Neural progenitor cell (in vitro differentiated cells): ENCODE data around the gene SH2D3C. TPM values are rescaled to one million over a fixed set of nuclear protein-coding genes. Genes with fewer than 3 reads are reported as not detected.

ENCODE experiments used
- DNase-seq: peaks from one replicate; pipeline ENCODE4 v3.0.0-alpha.2; 2016; ENCODE audit warnings: low spot score
- H2AFZ ChIP-seq: fragments of 200-600 bp; sonication (generic); replicated peaks from 2 replicates; pipeline ENCODE4 v1.6.1; 2016; ENCODE audit warnings: antibody characterized with exemption
- H3F3A ChIP-seq: fragments of 200-600 bp; sonication (generic); 2 replicates; pipeline ENCODE4 v1.6.1; 2016; ENCODE audit warnings: antibody characterized with exemption, low read depth
- H3K27ac ChIP-seq: fragments of 200-600 bp; sonication (generic); 2 replicates; pipeline ENCODE4 v1.5.1; 2016; ENCODE audit warnings: mild to moderate bottlenecking
- H3K27me3 ChIP-seq: fragments of 200-600 bp; sonication (generic); 2 replicates; pipeline ENCODE4 v1.6.1; 2016; ENCODE audit warnings: mild to moderate bottlenecking, moderate library complexity
- H3K36me3 ChIP-seq: fragments of 200-600 bp; sonication (generic); 2 replicates; pipeline ENCODE4 v1.5.1; 2016
- H3K4me1 ChIP-seq: fragments of 200-600 bp; sonication (generic); 2 replicates; pipeline ENCODE4 v1.6.1; 2016; ENCODE audit warnings: mixed run types
- H3K4me2 ChIP-seq: fragments of 200-600 bp; sonication (generic); 2 replicates; pipeline ENCODE4 v1.6.1; 2016
- H3K4me3 ChIP-seq: fragments of 200-600 bp; sonication (generic); 2 replicates; pipeline ENCODE4 v1.5.1; 2016
- H3K79me2 ChIP-seq: fragments of 200-600 bp; sonication (generic); 2 replicates; pipeline ENCODE4 v1.6.1; 2016; ENCODE audit warnings: low read depth
- H3K9ac ChIP-seq: fragments of 200-600 bp; sonication (generic); 2 replicates; pipeline ENCODE4 v1.6.1; 2016
- H3K9me3 ChIP-seq: fragments of 200-600 bp; sonication (generic); 2 replicates; pipeline ENCODE4 v1.5.1; 2016; ENCODE audit warnings: low read depth
- H4K20me1 ChIP-seq: fragments of 200-600 bp; sonication (generic); 2 replicates; pipeline ENCODE4 v1.6.1; 2016; ENCODE audit warnings: low read depth
- H3K27ac Mint-ChIP-seq: 3 replicates; pipeline ENCODE4 v1.8.0; 2021; ENCODE audit warnings: mixed read lengths
- H3K27me3 Mint-ChIP-seq: 2 replicates; pipeline ENCODE4 v1.8.0; 2022; ENCODE audit warnings: low read depth, mild to moderate bottlenecking, inconsistent platforms, moderate library complexity, mixed read lengths; ENCODE audit not compliant: insufficient read depth
- H3K36me3 Mint-ChIP-seq: 3 replicates; pipeline ENCODE4 v1.8.0; 2021; ENCODE audit warnings: mixed read lengths
- H3K4me1 Mint-ChIP-seq: 3 replicates; pipeline ENCODE4 v1.8.0; 2021; ENCODE audit warnings: mixed read lengths
- H3K4me3 Mint-ChIP-seq: 3 replicates; pipeline ENCODE4 v1.8.0; 2021; ENCODE audit warnings: mild to moderate bottlenecking, moderate library complexity, mixed read lengths
- H3K9me3 Mint-ChIP-seq: 3 replicates; pipeline ENCODE4 v1.8.0; 2020; ENCODE audit warnings: mixed read lengths
- EZH2 ChIP-seq: fragments of 200-600 bp; sonication (generic); IDR thresholded peaks from 2 replicates; pipeline ENCODE4 v1.6.1; 2017; ENCODE audit warnings: antibody characterized with exemption, mild to moderate bottlenecking, moderate library complexity
- EZH2phosphoT487 ChIP-seq: fragments of 200-600 bp; sonication (generic); IDR thresholded peaks from 2 replicates; pipeline ENCODE4 v1.6.1; 2017; ENCODE audit warnings: antibody characterized with exemption
- total RNA-seq: library from RNA; depleted of rRNA; stranded (reverse); fragments of >200 nt; gene quantifications from 2 replicates; pipeline ENCODE4 v1.2.3, GENCODE V29; 2015; ENCODE audit warnings: low replicate concordance
- TF ChIP-seq, protein P1 (sequence below): fragments of 200-600 bp; sonication (generic); IDR thresholded peaks from 2 replicates; pipeline ENCODE4 v1.5.1; 2017; ENCODE audit warnings: antibody characterized with exemption, mild to moderate bottlenecking

SH2D3C gene
- total RNA-seq, 1 donor from 2014 or later, result 1.9 TPM

DNA sequence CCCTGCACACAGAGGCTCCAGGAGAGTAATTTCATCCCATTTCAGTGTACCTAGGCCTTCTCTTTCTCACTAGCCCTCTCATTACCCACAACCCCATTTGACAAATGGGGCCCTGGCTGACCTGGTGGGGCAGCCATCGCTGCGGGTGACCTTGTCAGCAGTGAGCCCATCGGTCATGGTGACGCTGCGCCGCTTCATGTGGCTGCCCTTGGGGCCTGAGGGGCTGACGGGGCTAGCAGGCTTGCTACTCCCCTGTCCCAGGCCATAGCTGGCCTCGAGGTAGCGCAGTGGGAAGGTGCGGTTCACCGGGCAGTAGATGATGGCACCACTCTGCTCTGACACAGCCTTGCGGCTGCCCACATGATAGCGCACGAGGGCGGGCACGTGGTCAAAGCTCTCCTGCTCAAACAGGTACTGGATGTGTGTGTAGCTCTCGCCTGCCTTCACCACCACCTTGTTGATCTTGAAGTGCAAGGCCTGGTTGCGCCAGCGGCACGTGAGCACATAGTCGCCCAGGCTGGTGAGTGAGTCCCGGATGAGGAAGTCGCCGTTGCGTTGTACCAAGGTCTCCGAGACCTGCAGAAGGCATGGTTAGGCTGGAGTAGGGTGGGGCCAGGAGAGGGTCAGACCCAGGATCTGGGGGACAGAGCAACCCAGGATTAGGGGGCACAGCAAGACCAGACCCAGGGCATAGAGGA is 29.2 kb downstream of the SH2D3C start:
- peaks cover 26% of the 10 kb centered on the region for H3K27me3 ChIP-seq
- H3K27ac ChIP-seq, result no peak overlapping the region
- DNase-seq, result no peak
- H2AFZ ChIP-seq, result no peak overlapping the region
- Mint-ChIP-seq H3K27me3 (peaks cover 24% of the 10 kb centered on the region), H3K36me3 (no peaks in the 10 kb centered on the region), H3K9me3 (no peaks in the 10 kb centered on the region), H3K4me1 (peaks cover 5% of the 10 kb centered on the region), H3K4me3 (no peak overlapping the region), H3K27ac (no peak overlapping the region)
- no peaks in the 10 kb centered on the region for H3K79me2 ChIP-seq
- peaks cover 37% of the 10 kb centered on the region for H4K20me1 ChIP-seq
- H3K4me1 ChIP-seq, result no peaks in the 10 kb centered on the region
- H3K9me3 ChIP-seq, result no peaks in the 10 kb centered on the region
- no peak overlapping the region for H3K9ac ChIP-seq
- H3F3A ChIP-seq, result peaks cover 5% of the 10 kb centered on the region
- H3K4me2 ChIP-seq, result no peak overlapping the region
- H3K36me3 ChIP-seq, result no peaks in the 10 kb centered on the region
- H3K4me3 ChIP-seq, result no peak overlapping the region
- TF ChIP-seq EZH2 (no peak), EZH2phosphoT487 (no peak)
- TF ChIP-seq, protein P1, sequence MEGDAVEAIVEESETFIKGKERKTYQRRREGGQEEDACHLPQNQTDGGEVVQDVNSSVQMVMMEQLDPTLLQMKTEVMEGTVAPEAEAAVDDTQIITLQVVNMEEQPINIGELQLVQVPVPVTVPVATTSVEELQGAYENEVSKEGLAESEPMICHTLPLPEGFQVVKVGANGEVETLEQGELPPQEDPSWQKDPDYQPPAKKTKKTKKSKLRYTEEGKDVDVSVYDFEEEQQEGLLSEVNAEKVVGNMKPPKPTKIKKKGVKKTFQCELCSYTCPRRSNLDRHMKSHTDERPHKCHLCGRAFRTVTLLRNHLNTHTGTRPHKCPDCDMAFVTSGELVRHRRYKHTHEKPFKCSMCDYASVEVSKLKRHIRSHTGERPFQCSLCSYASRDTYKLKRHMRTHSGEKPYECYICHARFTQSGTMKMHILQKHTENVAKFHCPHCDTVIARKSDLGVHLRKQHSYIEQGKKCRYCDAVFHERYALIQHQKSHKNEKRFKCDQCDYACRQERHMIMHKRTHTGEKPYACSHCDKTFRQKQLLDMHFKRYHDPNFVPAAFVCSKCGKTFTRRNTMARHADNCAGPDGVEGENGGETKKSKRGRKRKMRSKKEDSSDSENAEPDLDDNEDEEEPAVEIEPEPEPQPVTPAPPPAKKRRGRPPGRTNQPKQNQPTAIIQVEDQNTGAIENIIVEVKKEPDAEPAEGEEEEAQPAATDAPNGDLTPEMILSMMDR, result no peak

DNA sequence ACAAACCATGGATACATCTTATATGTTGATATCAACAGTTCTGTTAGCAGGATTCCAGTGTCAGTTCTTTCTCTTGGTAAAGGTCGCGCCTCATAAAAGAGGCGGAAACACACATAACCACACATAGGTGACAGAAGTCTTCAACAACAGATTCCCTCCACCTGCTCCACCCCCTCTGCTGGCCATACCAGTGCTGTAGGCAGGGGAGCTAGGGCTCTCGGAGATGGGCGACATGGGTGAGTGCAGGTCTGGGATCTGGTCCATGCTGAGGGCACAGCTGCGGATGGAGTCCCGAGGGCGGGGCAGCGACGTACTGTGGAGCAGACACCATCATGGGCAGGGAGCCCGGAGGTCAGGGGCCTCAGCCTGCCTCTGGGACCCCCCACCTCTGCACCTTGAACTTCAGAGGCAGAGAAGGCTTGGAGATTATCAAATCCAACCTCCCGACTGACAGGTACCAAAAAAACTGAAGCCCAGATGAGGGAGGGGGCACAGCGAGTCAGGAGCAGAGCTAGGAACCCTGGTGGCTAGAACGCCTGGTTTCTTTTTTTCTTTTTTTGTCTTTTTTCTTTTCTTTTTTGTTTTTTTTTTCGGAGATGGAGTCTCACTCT is 31.4 kb downstream of the SH2D3C start:
- no peaks in the 10 kb centered on the region for H3K36me3 ChIP-seq

DNA sequence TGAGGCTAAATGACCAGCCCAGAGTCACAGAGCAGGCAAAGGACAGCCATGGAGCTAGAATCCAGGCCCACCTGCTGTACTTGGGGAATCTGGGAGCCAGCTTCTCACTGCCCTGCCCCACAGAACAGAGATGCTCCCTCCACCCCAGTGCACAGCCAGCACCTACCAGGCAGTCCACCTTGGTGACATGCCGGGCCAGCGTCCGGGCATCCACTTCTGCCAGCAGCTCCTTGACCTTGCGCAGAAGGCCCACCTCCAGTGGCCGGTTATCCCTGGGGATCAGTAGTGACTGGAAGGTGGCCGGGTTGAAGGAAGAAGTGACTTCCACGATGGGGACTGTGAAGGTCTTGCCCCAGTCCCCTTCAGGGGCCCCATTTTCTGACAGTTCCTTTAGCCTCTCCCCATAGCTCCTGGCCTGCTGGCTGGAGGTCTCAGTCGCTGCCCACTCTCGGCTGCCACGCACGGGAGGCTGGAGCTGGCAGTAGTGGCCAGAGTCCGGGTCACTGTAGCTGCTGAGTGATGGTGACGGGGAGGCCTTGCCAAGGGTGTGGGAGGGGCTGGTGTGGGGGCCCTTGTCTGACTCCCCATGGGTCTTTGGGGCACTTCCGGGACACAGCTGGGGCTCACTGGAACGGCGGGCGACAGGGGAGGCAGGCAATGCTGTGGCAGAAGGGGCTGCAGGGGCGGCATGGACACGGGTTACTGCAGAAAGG is 33.9 kb downstream of the SH2D3C start:
- no peak overlapping the region for H3K4me3 Mint-ChIP-seq

More for the DNA sequence above, 31.4 kb downstream of the SH2D3C start:
- Histone ChIP-seq H3K4me3 (no peak overlapping the region), H3K9ac (no peak overlapping the region), H3F3A (peaks cover 12% of the 10 kb centered on the region), H3K27ac (no peak overlapping the region), H4K20me1 (peaks cover 25% of the 10 kb centered on the region), H2AFZ (no peak overlapping the region), H3K79me2 (no peaks in the 10 kb centered on the region), H3K4me1 (no peaks in the 10 kb centered on the region), H3K27me3 (peaks cover 6% of the 10 kb centered on the region), H3K4me2 (no peak overlapping the region), H3K9me3 (no peaks in the 10 kb centered on the region)
- H3K9me3 Mint-ChIP-seq, result no peaks in the 10 kb centered on the region
- no peak overlapping the region for H3K4me3 Mint-ChIP-seq
- no peak for DNase-seq
- TF ChIP-seq EZH2phosphoT487, result no peak
- TF ChIP-seq EZH2, result no peak
- TF ChIP-seq, protein P1, result no peak
- H3K27ac Mint-ChIP-seq, result no peak overlapping the region
- H3K36me3 Mint-ChIP-seq, result no peaks in the 10 kb centered on the region
- H3K27me3 Mint-ChIP-seq, result peaks cover 10% of the 10 kb centered on the region
- H3K4me1 Mint-ChIP-seq, result peaks cover 18% of the 10 kb centered on the region

More for the DNA sequence above, 33.9 kb downstream of the SH2D3C start:
- no peak for DNase-seq
- Histone ChIP-seq H3K79me2 (no peaks in the 10 kb centered on the region), H3K4me2 (no peak overlapping the region), H3K36me3 (no peaks in the 10 kb centered on the region), H3K9me3 (no peaks in the 10 kb centered on the region), H3K27me3 (peaks cover 19% of the 10 kb centered on the region), H3K4me1 (no peaks in the 10 kb centered on the region), H3K9ac (no peak overlapping the region), H3F3A (peaks cover 12% of the 10 kb centered on the region), H3K27ac (no peak overlapping the region), H3K4me3 (no peak overlapping the region), H2AFZ (no peak overlapping the region), H4K20me1 (peaks cover 9% of the 10 kb centered on the region)
- H3K27me3 Mint-ChIP-seq, result peaks cover 11% of the 10 kb centered on the region
- no peaks in the 10 kb centered on the region for H3K9me3 Mint-ChIP-seq
- TF ChIP-seq, protein P1, result no peak
- no peak overlapping the region for H3K27ac Mint-ChIP-seq
- H3K36me3 Mint-ChIP-seq, result no peaks in the 10 kb centered on the region
- peaks cover 26% of the 10 kb centered on the region for H3K4me1 Mint-ChIP-seq
